ENCODE data around the gene CCR5. TPM values are rescaled to one million over a fixed set of nuclear protein-coding genes. Genes with fewer than 3 reads are reported as not detected.
A peak's percentile ranks its signal among the peaks of the same experiment; 100 is the strongest.

Gene CCR5
- polyA plus RNA-seq, 3 donors, result 1.2 to 3.6 (median 3.1) TPM

- no peak overlapping the region for H3K4me3 Mint-ChIP-seq
- H3K27me3 Mint-ChIP-seq (ENCODE audit: low read depth in 3 of 3), result peaks cover 0 to 3% (median 0%) of the 10 kb centered on the region in 3 donors
- no peak overlapping the region for H2AFZ ChIP-seq (ENCODE audit: insufficient read depth, low read depth, low read length, poor library complexity, severe bottlenecking)
- H3K36me3 ChIP-seq (replicated peaks in 1 of 2; ENCODE audit: control insufficient read depth in 1 of 2, insufficient read depth in 2 of 2, low read length in 2 of 2), result no peaks in the 10 kb centered on the region
- H4K20me1 ChIP-seq (ENCODE audit: insufficient read depth, low read length), result no peaks in the 10 kb centered on the region
- H3K27ac Mint-ChIP-seq, result peak overlapping the region in 1 of 7 donors; percentile 41
- H3K27ac ChIP-seq (ENCODE audit: low read depth in 1 of 2, low read length in 2 of 2), result no peak overlapping the region
- H3K27me3 ChIP-seq (ENCODE audit: control insufficient read depth in 2 of 2, insufficient read depth in 2 of 2, low read length in 2 of 2), result no peaks in the 10 kb centered on the region
- H3K4me1 ChIP-seq (ENCODE audit: control insufficient read depth in 1 of 2, insufficient read depth in 2 of 2, low read length in 2 of 2), result peaks cover 6% of the 10 kb centered on the region in 2 donors
- TF ChIP-seq CTCF (IDR thresholded peaks at IDR 0.05), result no peak
- H3K9ac ChIP-seq (ENCODE audit: insufficient read depth, low read length, poor library complexity, severe bottlenecking), result no peak overlapping the region
- peaks cover 0 to 3% (median 0%) of the 10 kb centered on the region in 7 donors for H3K9me3 Mint-ChIP-seq
- no peaks in the 10 kb centered on the region for H3K79me2 ChIP-seq (ENCODE audit: insufficient read depth, low read length)
- no peaks in the 10 kb centered on the region for H3K9me3 ChIP-seq (replicated peaks in 1 of 2; ENCODE audit: control insufficient read depth in 1 of 2, insufficient read depth in 1 of 2, low read length in 2 of 2)
- intact Hi-C loops (cut with micrococcal nuclease), result no loop called here
- peaks cover 14% of the 10 kb centered on the region for H3K4me1 Mint-ChIP-seq
- no peaks in the 10 kb centered on the region for H3K36me3 Mint-ChIP-seq
- H3K4me3 ChIP-seq (replicated peaks in 1 of 3; ENCODE audit: low read depth in 2 of 3, low read length in 3 of 3), result no peak overlapping the region
- no peak for DNase-seq
- H3K4me2 ChIP-seq (replicated peaks; ENCODE audit: extremely low read depth, low read length, poor library complexity, severe bottlenecking), result no peak overlapping the region
- 98% methylated on average over 4 of the region's 4 CpGs for WGBS (ENCODE audit: insufficient coverage)
These were observed 49.1 kb downstream of the CCR5 start for GRCh38 chr3:46419816-46420215.

- Mint-ChIP-seq H3K27me3 (ENCODE audit: low read depth in 3 of 3) (peaks cover 0 to 3% (median 0%) of the 10 kb centered on the region in 3 donors), H3K27ac (peak overlapping the region in 1 of 7 donors; percentile 68), H3K4me3 (no peak overlapping the region), H3K36me3 (no peaks in the 10 kb centered on the region), H3K9me3 (peaks cover 0 to 3% (median 0%) of the 10 kb centered on the region in 7 donors), H3K4me1 (peaks cover 9% of the 10 kb centered on the region)
- H3K4me3 ChIP-seq (replicated peaks in 1 of 3; ENCODE audit: low read depth in 2 of 3, low read length in 3 of 3), result no peak overlapping the region
- DNase-seq, result no peak
- no peaks in the 10 kb centered on the region for H3K79me2 ChIP-seq (ENCODE audit: insufficient read depth, low read length)
- no peak for TF ChIP-seq CTCF (IDR thresholded peaks at IDR 0.05)
- H3K36me3 ChIP-seq (replicated peaks in 1 of 2; ENCODE audit: control insufficient read depth in 1 of 2, insufficient read depth in 2 of 2, low read length in 2 of 2), result no peaks in the 10 kb centered on the region
- peaks cover 6% of the 10 kb centered on the region in 2 donors for H3K4me1 ChIP-seq (ENCODE audit: control insufficient read depth in 1 of 2, insufficient read depth in 2 of 2, low read length in 2 of 2)
- no peaks in the 10 kb centered on the region for H4K20me1 ChIP-seq (ENCODE audit: insufficient read depth, low read length)
- intact Hi-C loops (cut with micrococcal nuclease), result no loop called here
- no CpG with 5 or more reads among the region's 2 CpGs for WGBS (ENCODE audit: insufficient coverage)
- no peak overlapping the region for H2AFZ ChIP-seq (ENCODE audit: insufficient read depth, low read depth, low read length, poor library complexity, severe bottlenecking)
- H3K9ac ChIP-seq (ENCODE audit: insufficient read depth, low read length, poor library complexity, severe bottlenecking), result no peak overlapping the region
- no peak overlapping the region for H3K27ac ChIP-seq (ENCODE audit: low read depth in 1 of 2, low read length in 2 of 2)
- no peaks in the 10 kb centered on the region for H3K27me3 ChIP-seq (ENCODE audit: control insufficient read depth in 2 of 2, insufficient read depth in 2 of 2, low read length in 2 of 2)
- no peak overlapping the region for H3K4me2 ChIP-seq (replicated peaks; ENCODE audit: extremely low read depth, low read length, poor library complexity, severe bottlenecking)
- H3K9me3 ChIP-seq (replicated peaks in 1 of 2; ENCODE audit: control insufficient read depth in 1 of 2, insufficient read depth in 1 of 2, low read length in 2 of 2), result no peaks in the 10 kb centered on the region
These were observed 50.2 kb downstream of the CCR5 start for GRCh38 chr3:46420931-46421330.

All from CD14-positive monocyte (primary cell).